Natural killer cell treated with Interleukin-12 subunit alpha and Interleukin-12 subunit beta and Interleukin-15 and Interleukin-18, amount 100 ng/mL, for 72 hours (primary cell): ENCODE measurements around the gene TIMM10B. TPM values are rescaled to one million over a fixed set of nuclear protein-coding genes. Genes with fewer than 3 reads are reported as not detected.

Source experiments
- ATAC-seq, 2 donors: fragments of 150-1000 bp; cut with Tn5 transposase in 1 of 2; sonication (Bioruptor Pico), chemical (Tn5 transposase) in 1 of 2; 2 replicates each; pipeline ENCODE4 v1.10.0; 2021
- DNase-seq: peaks from one replicate; pipeline ENCODE4 v3.0.0; 2022; ENCODE audit warnings: low spot score
- H3K27ac Mint-ChIP-seq, 2 donors: 1 replicate in 1 of 2; 2 replicates in 1 of 2; pipeline ENCODE4 v1.8.0; 2022; ENCODE audit warnings: mixed read lengths in 2 of 2, mild to moderate bottlenecking in 1 of 2, moderate library complexity in 1 of 2
- H3K27me3 Mint-ChIP-seq, 2 donors: 1 replicate in 1 of 2; 2 replicates in 1 of 2; pipeline ENCODE4 v1.8.0; 2022; ENCODE audit warnings: mixed read lengths in 2 of 2
- H3K36me3 Mint-ChIP-seq: one replicate; pipeline ENCODE4 v1.8.0; 2022; ENCODE audit warnings: mixed read lengths
- H3K4me1 Mint-ChIP-seq, 2 donors: 1 replicate in 1 of 2; 2 replicates in 1 of 2; pipeline ENCODE4 v1.8.0; 2022; ENCODE audit warnings: low read depth in 2 of 2, mixed read lengths in 2 of 2, mild to moderate bottlenecking in 1 of 2
- H3K4me3 Mint-ChIP-seq: one replicate; pipeline ENCODE4 v1.8.0; 2022; ENCODE audit warnings: mixed read lengths
- H3K9me3 Mint-ChIP-seq: 2 replicates; pipeline ENCODE4 v1.8.0; 2022; ENCODE audit warnings: mixed read lengths
- total RNA-seq, 2 donors: library from RNA; stranded (reverse); gene quantifications; one replicate each; pipeline ENCODE4 v1.2.3, GENCODE V29; 2022

The TIMM10B gene
- total RNA-seq, 2 donors from 2014 or later, result 44.1 to 57.4 TPM

DNA sequence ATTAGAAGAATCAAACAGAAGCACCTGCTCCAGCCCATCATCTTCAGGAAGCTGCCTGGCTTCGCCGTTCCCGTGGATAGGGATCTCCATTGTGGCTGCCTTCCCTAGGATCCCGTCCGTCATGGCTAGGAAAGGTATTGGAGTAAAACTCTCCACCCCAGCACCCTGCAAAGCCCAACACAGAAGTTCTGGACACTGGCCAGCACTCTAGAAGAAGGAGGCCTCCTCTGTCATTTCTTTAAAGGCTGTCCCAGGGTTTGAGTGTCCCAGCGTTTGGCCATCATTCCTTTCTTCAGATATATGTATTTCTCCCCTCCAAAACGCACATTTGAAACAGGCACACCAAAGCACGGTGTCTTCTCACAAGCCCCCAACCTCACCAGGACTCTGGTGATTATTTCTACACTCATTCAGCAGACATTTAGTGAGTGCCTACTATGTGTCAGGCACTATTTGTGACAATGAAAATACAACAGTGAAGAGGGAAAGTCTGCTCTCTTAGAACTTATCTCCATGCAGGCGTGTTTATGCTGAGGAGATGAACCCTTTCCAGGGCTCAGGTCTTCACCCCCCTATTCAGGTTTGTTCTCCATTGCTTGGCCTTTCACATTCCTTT lies 894 bp upstream of the TIMM10B start:
- H3K27me3 Mint-ChIP-seq, result no peaks in the 10 kb centered on the region
- peaks cover 31 to 33% of the 10 kb centered on the region in 2 donors for H3K4me1 Mint-ChIP-seq
- peaks cover 14% of the 10 kb centered on the region for H3K36me3 Mint-ChIP-seq
- H3K9me3 Mint-ChIP-seq, result no peaks in the 10 kb centered on the region
- peak overlapping the region; percentile 82 to 96 for H3K27ac Mint-ChIP-seq
- DNase-seq (no peak), ATAC-seq (no peak)
- peak overlapping the region; percentile 90 for H3K4me3 Mint-ChIP-seq

- peak overlapping the region; percentile 82 to 96 for H3K27ac Mint-ChIP-seq
- no peaks in the 10 kb centered on the region for H3K9me3 Mint-ChIP-seq
- peak overlapping the region; percentile 90 for H3K4me3 Mint-ChIP-seq
- DNase-seq, result no peak
- H3K27me3 Mint-ChIP-seq, result no peaks in the 10 kb centered on the region
- peaks cover 14% of the 10 kb centered on the region for H3K36me3 Mint-ChIP-seq
- peaks cover 31% of the 10 kb centered on the region in 2 donors for H3K4me1 Mint-ChIP-seq
- peak in 1 of 2 donors; percentile 2 for ATAC-seq
Measured at GRCh38 chr11:6481924-6482275, 599 bp downstream of the TIMM10B start.

- Mint-ChIP-seq H3K4me3 (peak overlapping the region; percentile 90), H3K27me3 (no peaks in the 10 kb centered on the region), H3K9me3 (no peaks in the 10 kb centered on the region), H3K27ac (peak overlapping the region; percentile 82 to 96), H3K4me1 (peaks cover 31% of the 10 kb centered on the region in 2 donors), H3K36me3 (peaks cover 14% of the 10 kb centered on the region)
- DNase-seq (no peak), ATAC-seq (no peak)
Measured at GRCh38 chr11:6482441-6482840, 1.1 kb downstream of the TIMM10B start.

GRCh38 chr11:6483015-6483414 lies 1.7 kb downstream of the TIMM10B start:
- H3K36me3 Mint-ChIP-seq, result peaks cover 14% of the 10 kb centered on the region
- H3K27me3 Mint-ChIP-seq, result no peaks in the 10 kb centered on the region
- ATAC-seq (no peak), DNase-seq (no peak)
- peak overlapping the region; percentile 90 for H3K4me3 Mint-ChIP-seq
- H3K9me3 Mint-ChIP-seq, result no peaks in the 10 kb centered on the region
- H3K27ac Mint-ChIP-seq, result peak overlapping the region; percentile 82 to 96
- H3K4me1 Mint-ChIP-seq, result peaks cover 31% of the 10 kb centered on the region in 2 donors

GRCh38 chr11:6485661-6486060 lies 4.4 kb downstream of the TIMM10B start:
- H3K27ac Mint-ChIP-seq, result no peak overlapping the region
- H3K4me3 Mint-ChIP-seq, result no peak overlapping the region
- DNase-seq (no peak), ATAC-seq (no peak)
- H3K27me3 Mint-ChIP-seq, result no peaks in the 10 kb centered on the region
- peaks cover 14% of the 10 kb centered on the region for H3K36me3 Mint-ChIP-seq
- peaks cover 15 to 22% of the 10 kb centered on the region in 2 donors for H3K4me1 Mint-ChIP-seq
- H3K9me3 Mint-ChIP-seq, result no peaks in the 10 kb centered on the region

DNA sequence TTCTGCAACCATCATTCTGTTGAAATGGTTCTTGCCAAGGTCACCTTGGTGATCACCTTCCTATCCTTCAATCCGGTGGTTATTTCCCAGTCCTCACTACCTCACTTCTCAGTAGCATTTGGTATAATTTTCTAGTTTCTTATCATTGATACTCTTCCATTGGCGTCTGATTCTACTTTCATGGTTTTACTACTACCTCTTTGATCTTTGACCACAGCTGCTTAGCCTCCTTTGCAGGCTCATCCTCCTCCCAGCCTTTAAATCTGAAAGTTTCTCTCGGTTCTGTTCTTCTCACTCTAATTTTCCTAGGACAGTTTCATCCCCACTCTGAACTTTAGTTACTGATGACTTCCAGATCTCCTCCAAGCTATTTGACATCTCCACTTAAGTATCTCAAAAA lies 5.0 kb downstream of the TIMM10B start:
- peaks cover 14% of the 10 kb centered on the region for H3K36me3 Mint-ChIP-seq

GRCh38 chr11:6486938-6487337 lies 5.6 kb downstream of the TIMM10B start:
- no peak overlapping the region for H3K27ac Mint-ChIP-seq
- peaks cover 14% of the 10 kb centered on the region for H3K36me3 Mint-ChIP-seq

More for the DNA sequence above, 5.0 kb downstream of the TIMM10B start:
- DNase-seq, result no peak
- Mint-ChIP-seq H3K4me1 (peaks cover 14 to 16% of the 10 kb centered on the region in 2 donors), H3K4me3 (no peak overlapping the region), H3K9me3 (no peaks in the 10 kb centered on the region), H3K27me3 (no peaks in the 10 kb centered on the region), H3K27ac (no peak overlapping the region)
- no peak for ATAC-seq

GRCh38 chr11:6488342-6488741 lies 7.0 kb downstream of the TIMM10B start:
- DNase-seq, result no peak
- ATAC-seq, result no peak
- Mint-ChIP-seq H3K36me3 (peaks cover 4% of the 10 kb centered on the region), H3K9me3 (no peaks in the 10 kb centered on the region), H3K27ac (no peak overlapping the region), H3K4me1 (peaks cover 4 to 5% of the 10 kb centered on the region in 2 donors), H3K4me3 (no peak overlapping the region), H3K27me3 (no peaks in the 10 kb centered on the region)

More at GRCh38 chr11:6486938-6487337, 5.6 kb downstream of the TIMM10B start:
- peaks cover 14 to 15% of the 10 kb centered on the region in 2 donors for H3K4me1 Mint-ChIP-seq
- H3K4me3 Mint-ChIP-seq, result no peak overlapping the region
- H3K9me3 Mint-ChIP-seq, result no peaks in the 10 kb centered on the region
- DNase-seq (no peak), ATAC-seq (no peak)
- H3K27me3 Mint-ChIP-seq, result no peaks in the 10 kb centered on the region

DNA sequence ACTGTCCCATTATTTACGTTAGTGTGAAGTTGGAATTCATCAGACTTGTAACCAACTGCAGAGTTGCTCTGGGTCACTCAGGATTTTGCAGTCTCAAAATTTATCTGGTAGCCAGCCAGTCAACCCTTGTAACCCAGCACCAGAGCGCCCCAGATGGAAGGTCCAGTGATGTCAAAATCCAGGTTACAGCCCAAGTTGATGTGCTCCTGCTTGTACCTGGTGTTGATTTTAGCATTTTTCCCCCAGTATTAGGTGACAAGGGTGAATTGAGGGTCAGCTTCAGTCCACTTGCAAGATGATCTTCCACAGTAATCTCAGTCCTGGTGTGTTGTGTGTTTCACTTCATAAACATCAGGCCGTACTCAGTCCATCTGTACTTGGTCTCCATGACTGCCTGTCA lies 7.5 kb downstream of the TIMM10B start:
- Mint-ChIP-seq H3K36me3 (no peaks in the 10 kb centered on the region), H3K9me3 (no peaks in the 10 kb centered on the region), H3K27me3 (no peaks in the 10 kb centered on the region), H3K4me1 (peaks cover 0 to 3% of the 10 kb centered on the region in 2 donors), H3K4me3 (no peak overlapping the region), H3K27ac (no peak overlapping the region)
- ATAC-seq, result no peak
- no peak for DNase-seq

DNA sequence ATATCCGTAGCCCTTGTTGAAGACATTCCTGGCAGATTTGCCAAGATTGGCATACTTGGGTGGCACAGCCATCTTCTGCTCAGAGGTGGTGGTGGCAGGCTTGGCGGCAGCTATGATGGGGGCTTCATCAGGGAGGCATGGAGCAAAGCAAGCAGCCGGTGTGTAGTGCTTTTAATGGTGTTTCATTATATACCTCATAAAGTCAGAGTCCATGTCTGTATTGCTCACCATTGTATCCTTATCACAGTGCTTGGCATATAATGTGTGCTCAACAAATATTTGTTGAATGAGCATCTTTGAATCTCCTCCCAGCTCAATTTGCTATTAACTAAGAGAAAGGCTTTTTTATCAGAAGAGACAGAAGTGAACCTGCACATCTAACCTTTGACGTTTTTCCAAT lies 8.0 kb downstream of the TIMM10B start:
- Mint-ChIP-seq H3K4me3 (no peak overlapping the region), H3K27me3 (no peaks in the 10 kb centered on the region), H3K4me1 (peaks cover 0 to 3% of the 10 kb centered on the region in 2 donors), H3K9me3 (no peaks in the 10 kb centered on the region), H3K36me3 (no peaks in the 10 kb centered on the region), H3K27ac (no peak overlapping the region)
- no peak for ATAC-seq
- no peak for DNase-seq

DNA sequence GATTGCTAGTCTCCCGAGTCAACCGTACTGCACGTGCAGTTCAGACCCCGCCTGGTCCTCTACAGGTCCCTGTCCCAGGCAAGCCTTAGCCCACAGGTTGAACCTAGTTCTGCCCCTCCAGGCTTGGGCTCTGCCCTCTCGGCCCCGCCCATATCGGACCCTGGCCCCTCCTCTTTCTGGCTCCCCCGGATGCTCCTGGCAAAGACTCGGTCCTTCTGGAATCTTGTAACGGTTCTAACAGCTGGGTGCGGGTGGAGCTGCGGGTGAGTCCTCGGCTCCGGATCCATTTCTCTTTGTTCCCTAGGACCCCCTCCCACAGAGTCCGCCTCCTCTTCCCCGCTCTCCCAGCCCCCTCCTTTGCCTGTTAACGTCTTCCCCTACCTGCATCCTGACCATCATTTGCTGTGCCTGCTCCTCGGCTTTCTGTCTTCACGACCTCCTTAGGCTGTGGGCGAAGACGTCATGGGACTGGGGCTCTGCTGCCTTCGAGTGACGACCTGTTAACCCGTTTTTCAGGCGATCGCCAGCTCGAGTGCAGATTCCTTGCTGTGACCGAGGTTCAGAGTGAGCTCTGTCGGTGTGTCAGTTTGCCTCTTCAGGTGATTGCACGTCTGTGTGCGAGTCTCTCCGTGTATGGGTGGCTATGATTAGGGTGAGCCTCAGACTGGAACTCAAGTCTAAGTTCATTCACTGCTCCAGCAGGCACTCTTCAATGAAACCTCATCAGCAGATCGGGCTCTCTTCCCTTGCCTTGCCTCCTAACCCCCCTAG lies 16.0 kb downstream of the TIMM10B start, which contains the start of gene DNHD1:
DNHD1 (plus strand) TSS at position 212 of the 771 bp plus-strand sequence. CDS start 936 bp downstream, outside the sequence.
- H3K27ac Mint-ChIP-seq, result peak within 1 kb of the TSS in 1 of 2 donors; percentile 18
- peaks cover 5% of the 10 kb centered on the region for H3K36me3 Mint-ChIP-seq
- no peaks in the 10 kb centered on the region for H3K27me3 Mint-ChIP-seq
- no peak for DNase-seq
- ATAC-seq, result peak in 1 of 2 donors; percentile 46
- H3K4me3 Mint-ChIP-seq, result no peak within 1 kb of the TSS
- peaks cover 4 to 7% of the 10 kb centered on the region in 2 donors for H3K4me1 Mint-ChIP-seq
- no peaks in the 10 kb centered on the region for H3K9me3 Mint-ChIP-seq

- no peaks in the 10 kb centered on the region for H3K9me3 Mint-ChIP-seq
- DNase-seq (no peak), ATAC-seq (no peak)
- H3K27me3 Mint-ChIP-seq, result no peaks in the 10 kb centered on the region
- no peak overlapping the region for H3K27ac Mint-ChIP-seq
- peaks cover 4 to 7% of the 10 kb centered on the region in 2 donors for H3K4me1 Mint-ChIP-seq
- peaks cover 8% of the 10 kb centered on the region for H3K36me3 Mint-ChIP-seq
- no peak overlapping the region for H3K4me3 Mint-ChIP-seq
Measured at GRCh38 chr11:6498121-6498520, 16.8 kb downstream of the TIMM10B start.

DNA sequence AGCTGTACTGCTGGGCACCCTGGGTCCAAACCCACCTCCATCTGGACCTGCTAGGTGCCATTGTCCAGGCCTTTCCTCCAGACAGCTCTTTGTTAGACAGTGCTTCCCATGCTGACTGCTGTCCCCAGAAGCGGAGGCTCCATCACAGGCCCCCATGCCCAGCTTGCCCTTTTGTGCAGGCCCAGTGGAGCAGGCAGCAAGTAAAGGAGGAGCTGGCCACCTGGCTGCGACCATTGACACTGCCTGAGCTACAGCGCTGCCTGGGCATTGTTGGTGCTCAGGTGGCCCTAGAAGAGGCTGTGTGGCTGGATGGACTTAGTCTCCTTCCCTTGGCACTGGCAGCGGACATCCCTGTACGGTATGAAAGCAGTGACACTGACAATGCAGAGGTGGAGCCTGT lies 17.2 kb downstream of the TIMM10B start:
- no peak for DNase-seq
- peaks cover 4 to 7% of the 10 kb centered on the region in 2 donors for H3K4me1 Mint-ChIP-seq
- H3K36me3 Mint-ChIP-seq, result peaks cover 10% of the 10 kb centered on the region
- ATAC-seq, result no peak
- H3K9me3 Mint-ChIP-seq, result no peaks in the 10 kb centered on the region
- no peaks in the 10 kb centered on the region for H3K27me3 Mint-ChIP-seq
- no peak overlapping the region for H3K4me3 Mint-ChIP-seq
- H3K27ac Mint-ChIP-seq, result no peak overlapping the region

DNA sequence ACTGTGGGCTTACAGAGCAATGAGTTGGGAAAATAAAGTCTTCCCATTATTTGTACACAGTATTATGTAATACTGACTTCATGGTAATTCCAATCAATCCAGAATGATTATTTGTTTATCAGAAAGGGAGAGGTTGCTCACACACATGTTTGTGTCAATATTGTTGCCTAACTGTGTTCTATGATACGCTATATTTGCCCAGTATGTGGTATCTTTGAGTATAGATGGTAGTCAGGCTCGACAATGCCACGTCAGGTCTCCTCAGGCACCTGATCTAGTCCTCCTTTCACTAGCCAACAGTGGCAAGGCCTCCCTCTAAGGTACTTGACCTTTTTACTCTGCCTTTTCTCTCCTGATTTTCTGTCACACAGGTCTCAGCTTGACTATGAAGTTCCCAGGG lies 21.1 kb downstream of the TIMM10B start:
- Mint-ChIP-seq H3K9me3 (no peaks in the 10 kb centered on the region), H3K36me3 (peaks cover 15% of the 10 kb centered on the region), H3K4me3 (no peak overlapping the region), H3K4me1 (peaks cover 3 to 7% of the 10 kb centered on the region in 2 donors), H3K27me3 (no peaks in the 10 kb centered on the region), H3K27ac (no peak overlapping the region)
- no peak for DNase-seq
- ATAC-seq, result no peak
